Heart left ventricle (tissue), 13 donors: ENCODE data around the gene CHRNB4.

Experiments
- POLR2A ChIP-seq, 2 donors: fragments of 450-650 bp; IDR thresholded peaks; one replicate each; pipeline ENCODE4 v1.6.1; 2017; ENCODE audit warnings: antibody characterized with exemption in 2 of 2, mild to moderate bottlenecking in 2 of 2, moderate library complexity in 2 of 2
- TF ChIP-seq, protein P1 (sequence below), 12 donors: fragments of 200-600 bp; sonication (generic) in 4 of 12; IDR thresholded peaks; one replicate each; pipeline versions ENCODE4 v1.5.0 to v1.8.0; 2018 to 2022; ENCODE audit warnings: antibody characterized with exemption in 12 of 12, mild to moderate bottlenecking in 5 of 12
- donor health status: ischemic (EF 13 %, LVEDD 7.1; RV severe dilation, severe dysfunction).
- donor health status: DM: no; HTN: yes; CAD: no.
- donor health status: DM: no; HTN: no; CAD: no.
- donor health status: ischemic (EF 25% LVEDD 6.9; RV normal size, moderate dysfunction).
- donor health status: ischemic (EF 25% LVEDD 5.7; RV mildly dilated, moderate dysfunction).
- donor health status: ischemic (EF 35%, LVEDD 5.7; RV mildly dilated, moderate dysfunction).
- donor health status: nonischemic (EF 11% LVEDD 7.7; RV severe dilation, severe dysfunction).
- donor health status: DM: yes; HTN: yes; CAD: no.
- donor health status: PGD.
- donor health status: ischemic (EF 29% LVEDD 5.4; RV normal size, mild dysfunction).
- donor health status: nonischemic (EF 23%, LVEDD 6.1; RV moderate dilation, normal function).

DNA sequence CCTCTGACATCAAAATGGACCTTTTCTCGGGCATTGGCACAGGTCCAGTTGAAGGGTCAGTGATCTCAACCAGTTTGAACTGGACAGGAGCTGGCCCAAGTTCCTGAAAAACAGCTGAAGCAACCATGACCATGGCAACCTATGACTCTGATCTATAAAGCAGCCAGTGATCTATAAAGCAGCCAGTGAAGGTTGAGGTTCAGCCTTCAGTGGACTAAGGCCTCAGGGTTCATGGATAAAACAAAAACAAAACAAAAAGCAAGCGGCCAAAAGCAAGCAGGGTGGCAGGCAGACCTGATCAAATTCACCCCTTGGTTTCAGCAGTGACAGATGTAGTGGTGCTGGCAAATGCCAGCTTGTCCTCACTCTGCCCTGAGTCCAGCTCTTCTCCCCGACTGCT is 10.0 kb upstream of the CHRNB4 start:
- TF ChIP-seq, protein P1, sequence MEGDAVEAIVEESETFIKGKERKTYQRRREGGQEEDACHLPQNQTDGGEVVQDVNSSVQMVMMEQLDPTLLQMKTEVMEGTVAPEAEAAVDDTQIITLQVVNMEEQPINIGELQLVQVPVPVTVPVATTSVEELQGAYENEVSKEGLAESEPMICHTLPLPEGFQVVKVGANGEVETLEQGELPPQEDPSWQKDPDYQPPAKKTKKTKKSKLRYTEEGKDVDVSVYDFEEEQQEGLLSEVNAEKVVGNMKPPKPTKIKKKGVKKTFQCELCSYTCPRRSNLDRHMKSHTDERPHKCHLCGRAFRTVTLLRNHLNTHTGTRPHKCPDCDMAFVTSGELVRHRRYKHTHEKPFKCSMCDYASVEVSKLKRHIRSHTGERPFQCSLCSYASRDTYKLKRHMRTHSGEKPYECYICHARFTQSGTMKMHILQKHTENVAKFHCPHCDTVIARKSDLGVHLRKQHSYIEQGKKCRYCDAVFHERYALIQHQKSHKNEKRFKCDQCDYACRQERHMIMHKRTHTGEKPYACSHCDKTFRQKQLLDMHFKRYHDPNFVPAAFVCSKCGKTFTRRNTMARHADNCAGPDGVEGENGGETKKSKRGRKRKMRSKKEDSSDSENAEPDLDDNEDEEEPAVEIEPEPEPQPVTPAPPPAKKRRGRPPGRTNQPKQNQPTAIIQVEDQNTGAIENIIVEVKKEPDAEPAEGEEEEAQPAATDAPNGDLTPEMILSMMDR (IDR thresholded peaks at IDR 0.05): no peak
- TF ChIP-seq POLR2A (IDR thresholded peaks at IDR 0.05): no peak
